ENCODE results near the gene KRTAP10-11.

Gene KRTAP10-11

GRCh38 chr21:44666401-44667320 lies 20.4 kb downstream of the KRTAP10-11 start, which contains the start of gene KRTAP12-2:
Gene KRTAP12-2 (minus strand): TSS chr21:44666927. CDS start chr21:44666886, 41 bp downstream.
- H3K79me2 ChIP-seq: no peaks in the 10 kb centered on the region
- H3K9ac ChIP-seq: no peak within 1 kb of the TSS
- no peaks in the 10 kb centered on the region for H3K36me3 ChIP-seq (ENCODE audit: control insufficient read depth, insufficient read depth, low read length)
- TF ChIP-seq, protein P1, sequence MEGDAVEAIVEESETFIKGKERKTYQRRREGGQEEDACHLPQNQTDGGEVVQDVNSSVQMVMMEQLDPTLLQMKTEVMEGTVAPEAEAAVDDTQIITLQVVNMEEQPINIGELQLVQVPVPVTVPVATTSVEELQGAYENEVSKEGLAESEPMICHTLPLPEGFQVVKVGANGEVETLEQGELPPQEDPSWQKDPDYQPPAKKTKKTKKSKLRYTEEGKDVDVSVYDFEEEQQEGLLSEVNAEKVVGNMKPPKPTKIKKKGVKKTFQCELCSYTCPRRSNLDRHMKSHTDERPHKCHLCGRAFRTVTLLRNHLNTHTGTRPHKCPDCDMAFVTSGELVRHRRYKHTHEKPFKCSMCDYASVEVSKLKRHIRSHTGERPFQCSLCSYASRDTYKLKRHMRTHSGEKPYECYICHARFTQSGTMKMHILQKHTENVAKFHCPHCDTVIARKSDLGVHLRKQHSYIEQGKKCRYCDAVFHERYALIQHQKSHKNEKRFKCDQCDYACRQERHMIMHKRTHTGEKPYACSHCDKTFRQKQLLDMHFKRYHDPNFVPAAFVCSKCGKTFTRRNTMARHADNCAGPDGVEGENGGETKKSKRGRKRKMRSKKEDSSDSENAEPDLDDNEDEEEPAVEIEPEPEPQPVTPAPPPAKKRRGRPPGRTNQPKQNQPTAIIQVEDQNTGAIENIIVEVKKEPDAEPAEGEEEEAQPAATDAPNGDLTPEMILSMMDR (IDR thresholded peaks at IDR 0.05): no peak
- H3K27ac ChIP-seq: no peak within 1 kb of the TSS
- H3K27me3 ChIP-seq (ENCODE audit: control insufficient read depth, insufficient read depth, low read length): no peaks in the 10 kb centered on the region
- no peak within 1 kb of the TSS for H3K4me2 ChIP-seq (ENCODE audit: low read length)
- no peak within 1 kb of the TSS for H2AFZ ChIP-seq
- no peaks in the 10 kb centered on the region for H3K4me1 ChIP-seq
- H3K9me3 ChIP-seq (ENCODE audit: control insufficient read depth, low read length): no peaks in the 10 kb centered on the region
- no peak within 1 kb of the TSS for H3K4me3 ChIP-seq (ENCODE audit: low read depth, low read length)

- Histone ChIP-seq H3K9me3 (ENCODE audit: control insufficient read depth, low read length) (no peaks in the 10 kb centered on the region), H3K4me2 (ENCODE audit: low read length) (no peak overlapping the region), H3K36me3 (ENCODE audit: control insufficient read depth, insufficient read depth, low read length) (no peaks in the 10 kb centered on the region), H3K4me3 (ENCODE audit: low read depth, low read length) (no peak overlapping the region), H3K4me1 (no peaks in the 10 kb centered on the region), H3K27me3 (ENCODE audit: control insufficient read depth, insufficient read depth, low read length) (no peaks in the 10 kb centered on the region), H3K9ac (no peak overlapping the region), H3K79me2 (no peaks in the 10 kb centered on the region), H2AFZ (no peak overlapping the region), H3K27ac (no peak overlapping the region)
- TF ChIP-seq, protein P1 (IDR thresholded peaks at IDR 0.05): no peak
Measured at GRCh38 chr21:44667612-44668011, 21.4 kb downstream of the KRTAP10-11 start.

GRCh38 chr21:44670642-44671432 lies 24.6 kb downstream of the KRTAP10-11 start:
- Histone ChIP-seq H3K4me3 (ENCODE audit: low read depth, low read length) (no peak overlapping the region), H2AFZ (no peak overlapping the region), H3K4me1 (no peaks in the 10 kb centered on the region), H3K27me3 (ENCODE audit: control insufficient read depth, insufficient read depth, low read length) (no peaks in the 10 kb centered on the region), H3K27ac (no peak overlapping the region), H3K9me3 (ENCODE audit: control insufficient read depth, low read length) (no peaks in the 10 kb centered on the region), H3K9ac (no peak overlapping the region), H3K79me2 (no peaks in the 10 kb centered on the region), H3K4me2 (ENCODE audit: low read length) (no peak overlapping the region), H3K36me3 (ENCODE audit: control insufficient read depth, insufficient read depth, low read length) (no peaks in the 10 kb centered on the region)
- TF ChIP-seq, protein P1 (IDR thresholded peaks at IDR 0.05): no peak

- Histone ChIP-seq H3K36me3 (ENCODE audit: control insufficient read depth, insufficient read depth, low read length) (no peaks in the 10 kb centered on the region), H3K9ac (no peak overlapping the region), H3K4me1 (no peaks in the 10 kb centered on the region), H3K79me2 (no peaks in the 10 kb centered on the region), H3K4me2 (ENCODE audit: low read length) (no peak overlapping the region), H3K27me3 (ENCODE audit: control insufficient read depth, insufficient read depth, low read length) (no peaks in the 10 kb centered on the region), H3K4me3 (ENCODE audit: low read depth, low read length) (no peak overlapping the region), H2AFZ (no peak overlapping the region), H3K9me3 (ENCODE audit: control insufficient read depth, low read length) (no peaks in the 10 kb centered on the region), H3K27ac (no peak overlapping the region)
- TF ChIP-seq, protein P1 (IDR thresholded peaks at IDR 0.05): no peak
Measured at GRCh38 chr21:44671911-44672310, 25.7 kb downstream of the KRTAP10-11 start.

Data from parathyroid adenoma (tissue), 2 donors.